Sciatic nerve (tissue), 2 donors: ENCODE measurements around the gene MAP3K20. TPM values are rescaled to one million over a fixed set of nuclear protein-coding genes. Genes with fewer than 3 reads are reported as not detected.
"Not testable (repeated sequence)": the region's sequence is repeated elsewhere in the genome, so short reads cannot be mapped to it uniquely, and the experiment has no call there.

Experiments
- ATAC-seq: fragments of 200-7000 bp; cut with Tn5 transposase; one replicate; pipeline ENCODE4 v1.9.1; 2020; ENCODE audit warnings: mild to moderate bottlenecking, moderate library complexity
- DNase-seq: peaks from one replicate; pipeline ENCODE4 v3.0.0-alpha.2; 2020; ENCODE audit warnings: low spot score
- intact Hi-C: fragments of 100-400 bp; cut with DNase I; formaldehyde crosslinking; loops from one replicate; pipeline ENCODE4 v1.14.2; 2022
- total RNA-seq: library from RNA; stranded (reverse); fragmentation: NEBNext Ultra II Directional; extraction: Animal tissue kit (Norgen Biotek cat#: 25700); gene quantifications from one replicate; pipeline ENCODE4 v1.2.1, GENCODE V29; 2021
- donor health status: DM: no; HTN: no; CAD: no.
- donor health status: DM: no; HTN: no; CAD: no.

Gene MAP3K20
- total RNA-seq, 1 donor from 2014 or later, result 36.2 TPM

GRCh38 chr2:173175222-173175621, 99.6 kb downstream of the MAP3K20 start:
- intact Hi-C loops, result no loop called here
- no peak for ATAC-seq
- no peak for DNase-seq

- ATAC-seq, result no peak
- intact Hi-C loops, result no loop called here
- no peak for DNase-seq
Measured at GRCh38 chr2:173181982-173182381, 106.3 kb downstream of the MAP3K20 start.

DNA sequence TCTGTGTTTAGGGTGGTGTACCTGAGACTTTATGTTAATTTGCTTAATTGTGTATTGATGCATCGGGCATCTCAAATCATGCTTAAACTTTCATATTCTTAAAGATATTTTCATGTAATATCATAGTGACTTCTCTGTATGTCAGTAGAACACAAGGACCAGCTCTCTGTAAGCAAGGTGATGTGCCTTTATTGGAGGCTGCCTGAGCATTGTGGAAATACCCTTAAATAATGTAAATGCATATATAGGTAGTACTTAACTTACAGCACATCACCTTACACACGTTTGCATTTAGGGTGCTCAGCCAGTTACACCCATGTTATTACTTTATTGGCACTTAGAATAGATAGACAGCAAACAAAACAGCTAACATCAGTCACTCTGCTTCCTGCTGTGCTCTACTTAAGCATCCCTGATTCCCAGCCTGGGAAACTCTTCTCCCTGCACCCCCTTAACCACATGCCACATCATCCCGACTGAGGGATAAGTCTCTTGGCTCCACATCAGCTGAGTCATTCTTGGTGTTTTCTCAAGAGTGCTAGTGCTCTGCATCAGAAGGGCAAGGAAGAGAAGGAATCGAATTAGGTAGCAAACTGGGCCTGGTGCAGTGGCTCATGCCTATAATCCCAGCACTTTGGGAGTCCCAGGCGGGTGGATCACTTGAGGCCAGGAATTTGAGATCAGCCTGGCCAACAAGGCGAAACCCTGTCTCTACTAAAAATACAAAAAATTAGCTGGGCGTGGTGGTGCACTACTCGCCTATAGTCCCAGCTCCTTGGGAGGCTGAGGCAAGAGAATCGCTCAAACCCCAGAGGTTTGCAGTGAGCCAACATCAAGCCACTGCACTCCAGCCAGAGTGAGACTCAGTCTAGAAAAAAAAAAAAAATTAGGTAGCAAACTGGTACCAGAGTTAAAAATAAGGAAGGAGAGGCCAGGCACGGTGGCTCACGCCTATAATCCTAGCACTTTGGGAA, 108.7 kb downstream of the MAP3K20 start:
- no peak for DNase-seq
- peak; percentile 90 for ATAC-seq
- intact Hi-C loops, result no loop called here

DNA sequence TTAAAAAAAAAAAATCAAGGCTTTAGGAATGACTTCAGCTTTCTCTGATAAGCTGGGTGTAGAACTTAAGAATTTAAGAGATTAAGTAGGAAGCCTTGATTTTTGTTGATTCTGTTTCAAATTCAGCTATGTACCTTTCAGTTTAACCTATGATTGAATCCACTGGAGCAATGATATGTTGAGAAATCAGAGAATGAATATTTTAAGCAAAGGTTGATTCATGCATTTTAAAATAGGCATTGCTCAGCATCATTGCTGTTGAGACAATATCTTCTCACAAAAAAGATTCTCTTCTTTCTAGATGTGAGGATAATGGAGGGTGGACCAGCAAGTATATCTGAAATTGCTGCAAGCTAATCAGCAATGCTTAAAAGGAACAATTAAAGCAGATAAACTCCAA, 109.8 kb downstream of the MAP3K20 start:
- intact Hi-C loops, result no loop called here
- DNase-seq, result no peak
- ATAC-seq, result no peak

DNA sequence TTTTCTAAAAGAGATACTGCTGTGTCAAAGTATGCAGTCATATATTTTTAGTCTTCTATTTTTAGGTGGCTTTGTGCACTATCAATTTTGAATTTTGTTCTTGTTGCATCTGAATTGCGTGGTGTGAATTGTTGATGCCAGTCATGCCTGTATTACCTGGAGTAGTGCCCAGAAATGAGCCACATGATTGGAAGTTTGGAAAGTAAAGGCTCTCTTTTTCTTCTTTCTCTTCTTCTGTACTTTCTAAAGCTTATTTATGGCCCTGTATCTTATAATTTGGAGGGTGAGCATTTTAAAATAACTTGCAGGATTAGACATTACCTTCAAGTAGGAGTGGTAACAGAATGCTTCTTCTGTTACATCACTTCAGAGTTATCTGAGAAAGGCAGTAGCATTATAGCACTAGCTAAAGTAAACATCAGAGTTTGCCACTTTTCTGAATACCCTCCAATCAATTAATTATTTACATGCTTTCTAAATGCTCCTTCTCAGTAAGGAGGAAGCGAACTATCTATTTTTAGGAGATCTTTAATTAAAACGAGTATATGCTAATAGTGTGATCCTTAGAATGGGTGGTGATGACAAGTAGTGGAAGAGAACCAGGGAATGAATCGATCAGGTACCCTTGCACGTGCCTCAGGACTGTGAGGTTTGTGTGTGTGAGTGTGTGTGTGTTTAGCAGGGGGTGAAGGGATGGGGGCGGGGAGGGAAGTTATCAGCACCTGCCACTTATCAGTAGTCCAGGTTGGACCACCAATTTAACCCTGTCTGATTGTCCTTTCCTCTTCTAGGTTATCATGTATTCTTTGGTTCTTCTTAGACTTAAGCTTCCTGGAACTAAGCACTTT, 112.5 kb downstream of the MAP3K20 start:
- no peak for DNase-seq
- intact Hi-C loops, result no loop called here
- no peak for ATAC-seq

DNA sequence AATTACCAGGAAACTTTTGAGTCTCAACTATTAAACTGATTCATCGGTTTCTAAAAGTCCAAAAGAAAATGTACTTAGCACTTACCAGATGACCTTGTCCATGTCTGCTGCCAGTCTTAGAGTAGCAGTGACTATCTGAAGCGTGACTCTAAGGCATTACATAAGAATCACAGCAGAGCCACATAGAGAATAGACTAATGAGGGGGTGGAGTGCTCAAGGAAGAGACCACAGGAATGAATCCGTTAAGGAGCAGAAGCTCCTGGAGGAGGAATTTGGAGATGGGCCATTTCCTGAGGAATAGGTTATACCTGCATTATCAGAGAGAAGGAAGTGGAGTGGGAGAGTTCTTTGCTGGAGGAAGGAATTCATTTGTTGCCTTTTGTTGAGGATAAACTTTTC, 116.0 kb downstream of the MAP3K20 start:
- no peak for DNase-seq

DNA sequence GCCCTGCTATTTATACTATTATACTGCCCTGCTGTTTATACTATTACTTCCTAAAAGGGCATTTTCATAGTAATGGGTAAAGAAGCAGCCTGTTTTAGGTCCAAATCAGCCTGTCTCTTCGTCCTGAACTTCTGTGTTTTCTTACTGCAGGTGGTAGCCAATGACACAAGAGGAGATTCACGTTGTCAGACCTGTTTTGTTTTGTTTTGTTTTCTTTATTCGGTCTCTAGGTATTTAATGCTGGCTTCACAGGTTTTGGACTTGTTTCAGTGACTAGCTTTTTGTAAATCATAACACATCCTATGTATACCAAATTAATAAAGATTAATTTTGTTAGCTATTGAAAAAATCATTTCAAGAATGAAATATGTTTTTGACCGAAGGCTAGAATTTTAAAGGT, 116.4 kb downstream of the MAP3K20 start:
- intact Hi-C loops, result no loop called here
- no peak for ATAC-seq

More for the DNA sequence above, 116.0 kb downstream of the MAP3K20 start:
- intact Hi-C loops, result no loop called here
- ATAC-seq, result no peak

GRCh38 chr2:173193925-173194324, 118.3 kb downstream of the MAP3K20 start:
- intact Hi-C loops, result no loop called here
- no peak for ATAC-seq

More for the DNA sequence above, 116.4 kb downstream of the MAP3K20 start:
- DNase-seq, result no peak

DNA sequence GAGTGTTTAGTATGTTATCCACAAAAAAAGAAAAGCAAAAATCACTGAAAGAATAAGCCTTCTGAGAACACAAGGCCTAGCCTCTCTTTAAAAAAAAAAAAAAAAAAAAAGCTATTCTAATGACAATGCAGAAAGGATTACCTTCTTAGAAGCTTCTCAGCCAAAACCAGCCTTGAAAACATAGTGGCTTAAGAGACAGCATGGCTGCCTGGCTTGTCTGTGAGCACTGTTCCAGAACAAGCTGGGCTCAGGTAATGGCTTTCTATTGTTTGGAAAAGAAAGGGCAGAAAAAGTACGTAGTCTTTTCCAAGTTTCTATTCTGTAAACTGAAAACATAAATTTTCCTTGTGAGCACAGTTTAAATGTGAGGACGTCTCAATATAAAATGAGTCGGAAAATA, 119.5 kb downstream of the MAP3K20 start:
- ATAC-seq, result no peak
- intact Hi-C loops, result no loop called here
- no peak for DNase-seq

More at GRCh38 chr2:173193925-173194324, 118.3 kb downstream of the MAP3K20 start:
- DNase-seq, result no peak

DNA sequence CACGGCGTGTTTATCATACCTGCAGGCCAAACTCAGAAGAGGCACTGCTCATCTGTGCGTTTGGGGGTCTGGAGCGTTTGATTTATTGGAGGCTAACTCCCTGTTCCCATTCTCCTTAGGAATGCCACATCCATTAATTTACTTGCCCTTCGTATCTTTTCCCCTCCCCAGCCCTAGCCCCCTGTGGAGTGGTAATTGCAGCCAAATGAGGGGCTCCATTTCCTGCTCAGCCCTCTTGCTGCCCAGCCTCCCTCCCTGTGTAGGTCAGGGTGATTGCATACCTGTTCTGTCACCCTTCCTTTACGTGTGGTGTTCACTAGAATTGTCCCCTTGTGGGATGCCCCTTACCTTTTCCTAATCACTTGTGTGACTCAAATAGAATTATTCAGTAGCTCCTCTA, 120.4 kb downstream of the MAP3K20 start:
- intact Hi-C loops, result no loop called here
- ATAC-seq (no peak), DNase-seq (no peak)

- no peak for DNase-seq
- no peak for ATAC-seq
- intact Hi-C loops, result no loop called here
Measured at GRCh38 chr2:173196638-173197037, 121.0 kb downstream of the MAP3K20 start.

DNA sequence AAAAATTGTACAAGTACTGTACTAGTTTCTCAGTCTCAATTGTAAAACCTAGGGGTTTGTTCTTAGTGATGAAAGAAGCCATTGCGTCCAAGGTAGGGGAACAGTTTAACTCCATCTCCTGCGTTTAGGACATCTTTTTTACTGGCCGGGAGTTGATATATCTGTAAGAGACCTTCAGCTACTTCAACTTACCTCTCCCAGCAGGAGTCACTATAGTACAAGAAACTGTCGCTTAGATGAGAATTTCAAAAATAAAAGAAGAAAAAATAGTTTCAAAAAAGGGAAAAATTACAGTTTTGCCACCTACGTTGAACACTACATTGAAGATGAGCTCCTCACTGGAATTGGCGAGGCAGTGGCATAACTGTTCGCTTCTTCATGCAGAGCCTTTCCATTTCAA, 122.7 kb downstream of the MAP3K20 start:
- DNase-seq, result no peak
- ATAC-seq, result no peak
- intact Hi-C loops, result no loop called here

- intact Hi-C loops, result no loop called here
- ATAC-seq, result peak; percentile 85
- no peak for DNase-seq
Measured at GRCh38 chr2:173199294-173199693, 123.6 kb downstream of the MAP3K20 start.

GRCh38 chr2:173202570-173202969, 126.9 kb downstream of the MAP3K20 start:
- intact Hi-C loops, result no loop called here
- no peak for ATAC-seq
- no peak for DNase-seq

- DNase-seq (no peak), ATAC-seq (no peak)
- intact Hi-C loops, result no loop called here
Measured at GRCh38 chr2:173204316-173204715, 128.7 kb downstream of the MAP3K20 start.

GRCh38 chr2:173205375-173205774, 129.7 kb downstream of the MAP3K20 start:
- peak; percentile 98 for ATAC-seq
- DNase-seq, result peak; percentile 77
- intact Hi-C loops, result no loop called here

DNA sequence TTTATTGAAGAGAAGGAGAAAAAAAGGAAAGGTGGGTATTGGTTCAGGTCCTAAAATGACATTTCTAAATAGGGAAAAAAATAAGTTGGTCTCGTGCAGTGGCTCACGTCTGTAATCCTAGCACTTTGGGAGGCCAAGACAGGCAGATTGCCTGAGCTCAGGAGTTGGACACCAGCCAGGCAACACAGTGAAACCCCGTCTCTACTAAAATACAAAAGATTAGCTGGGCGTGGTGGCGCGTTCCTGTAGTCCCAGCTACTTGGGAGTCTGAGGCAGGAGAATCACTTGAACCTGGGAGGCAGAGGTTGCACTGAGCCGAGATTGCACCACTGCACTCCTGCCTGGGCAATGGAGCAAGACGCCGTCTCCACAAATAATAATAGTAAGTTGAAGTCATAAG, 131.5 kb downstream of the MAP3K20 start:
- intact Hi-C loops, ATAC-seq, DNase-seq: not testable (repeated sequence)

DNA sequence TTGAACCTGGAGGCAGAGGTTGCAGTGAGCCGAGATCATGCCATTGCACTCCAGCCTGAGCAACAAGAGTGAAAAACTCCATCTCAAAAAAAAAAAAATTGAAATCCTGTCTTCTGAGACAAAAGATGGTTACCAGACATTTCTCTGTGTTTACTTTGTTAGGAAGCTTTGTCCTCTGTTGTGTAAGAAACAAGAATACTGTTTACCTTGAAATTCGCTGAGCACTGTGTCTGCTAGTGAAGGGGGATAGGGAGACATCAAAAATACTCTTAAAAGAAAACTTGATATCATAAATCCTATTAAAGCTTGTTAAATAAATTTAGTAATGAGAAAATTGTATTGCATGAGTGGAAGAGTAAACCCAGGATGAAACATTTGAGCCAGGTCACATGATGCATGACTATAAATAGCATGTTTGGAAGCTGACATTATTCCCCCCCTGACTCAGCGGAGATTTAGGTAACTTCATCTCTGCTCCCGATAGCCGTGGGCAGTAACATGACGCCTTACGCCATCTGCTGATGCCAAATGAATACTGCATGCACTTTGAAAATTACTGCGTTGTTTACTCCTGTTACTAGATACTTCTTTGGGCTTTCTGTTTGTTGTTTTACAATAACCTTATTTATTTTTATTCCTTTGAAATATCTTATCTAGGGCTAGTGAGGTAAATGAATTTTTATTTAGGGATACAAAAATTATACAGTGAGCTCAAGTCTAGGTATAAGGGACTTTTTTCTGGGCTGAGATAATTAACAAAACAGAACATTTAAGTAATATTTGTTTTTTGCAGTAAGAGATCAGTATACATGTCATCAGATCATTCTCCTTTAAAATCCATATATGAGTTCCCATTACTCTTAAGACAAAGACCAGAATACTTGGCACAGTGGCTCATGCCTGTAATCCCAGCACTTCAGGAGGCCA, 134.9 kb downstream of the MAP3K20 start:
- intact Hi-C loops, result loop anchor here (5.0 kb wide), 1 partner anchor 183 kb away; no protein-coding TSS in a partner anchor
- peak; percentile 96 for ATAC-seq
- peak; percentile 66 for DNase-seq

- intact Hi-C loops, result loop anchor here (5.0 kb wide), 1 partner anchor 186 kb away; no protein-coding TSS in a partner anchor
- DNase-seq, result no peak
- ATAC-seq, result no peak
Measured at GRCh38 chr2:173213181-173213580, 137.5 kb downstream of the MAP3K20 start.
